H9 (cell line): Measurements from ENCODE around the gene SAFB. TPM values are rescaled to one million over a fixed set of nuclear protein-coding genes. Genes with fewer than 3 reads are reported as not detected.
A peak's percentile ranks its signal among the peaks of the same experiment; 100 is the strongest.

ENCODE experiments used
- DNase-seq: peaks from one replicate; pipeline ENCODE4 v3.0.0-alpha.2; 2017
- H2AFZ ChIP-seq: one replicate; pipeline ENCODE4 v1.6.1; 2013; ENCODE audit warnings: mild to moderate bottlenecking, low read length, control low read depth, moderate library complexity
- H2AK5ac ChIP-seq: 2 replicates; pipeline ENCODE4 v1.6.1; 2013; ENCODE audit warnings: low read length, control low read depth, mixed read lengths; ENCODE audit not compliant: insufficient read length
- H2BK120ac ChIP-seq: one replicate; pipeline ENCODE4 v1.6.1; 2013; ENCODE audit warnings: low read depth, mild to moderate bottlenecking, low read length, control low read depth, inconsistent platforms; ENCODE audit not compliant: poor library complexity, severe bottlenecking
- H2BK12ac ChIP-seq: 2 replicates; pipeline ENCODE4 v1.6.1; 2013; ENCODE audit warnings: low read length, control low read depth, mixed read lengths, low read depth; ENCODE audit not compliant: insufficient read length
- H2BK15ac ChIP-seq: 2 replicates; pipeline ENCODE4 v1.6.1; 2013; ENCODE audit warnings: low read depth, low read length, control low read depth
- H2BK20ac ChIP-seq: one replicate; pipeline ENCODE4 v1.6.1; 2013; ENCODE audit warnings: low read depth, mild to moderate bottlenecking, low read length, control low read depth, inconsistent platforms; ENCODE audit not compliant: poor library complexity, severe bottlenecking
- H2BK5ac ChIP-seq: 2 replicates; pipeline ENCODE4 v1.6.1; 2013; ENCODE audit warnings: low read length, control low read depth, mixed read lengths; ENCODE audit not compliant: insufficient read length
- H3K14ac ChIP-seq: 2 replicates; pipeline ENCODE4 v1.6.1; 2013; ENCODE audit warnings: low read length, control low read depth; ENCODE audit not compliant: insufficient read depth
- H3K18ac ChIP-seq: 2 replicates; pipeline ENCODE4 v1.6.1; 2013; ENCODE audit warnings: low read depth, mild to moderate bottlenecking, mixed read lengths, low read length, control low read depth; ENCODE audit not compliant: insufficient read length
- H3K23ac ChIP-seq: 2 replicates; pipeline ENCODE4 v1.6.1; 2013; ENCODE audit warnings: low read length, control low read depth, mixed read lengths, low read depth; ENCODE audit not compliant: insufficient read length
- H3K23me2 ChIP-seq: 2 replicates; pipeline ENCODE4 v1.6.1; 2013; ENCODE audit warnings: low read depth, mild to moderate bottlenecking, mixed read lengths, low read length, control low read depth; ENCODE audit not compliant: insufficient read length, poor library complexity, severe bottlenecking
- H3K27ac ChIP-seq: 2 replicates; pipeline ENCODE4 v1.5.1; 2013; ENCODE audit warnings: low read length, control low read depth, mixed read lengths, low read depth; ENCODE audit not compliant: insufficient read length
- H3K27me3 ChIP-seq: 2 replicates; pipeline ENCODE4 v1.6.1; 2013; ENCODE audit warnings: low read length, control low read depth, inconsistent platforms; ENCODE audit not compliant: insufficient read depth
- H3K4ac ChIP-seq: 2 replicates; pipeline ENCODE4 v1.6.1; 2013; ENCODE audit warnings: low read depth, mild to moderate bottlenecking, control low read depth, inconsistent platforms, low read length, moderate library complexity
- H3K4me1 ChIP-seq: 2 replicates; pipeline ENCODE4 v1.6.1; 2013; ENCODE audit warnings: low read length, control low read depth, inconsistent platforms; ENCODE audit not compliant: insufficient read depth
- H3K4me2 ChIP-seq: 2 replicates; pipeline ENCODE4 v1.6.1; 2013; ENCODE audit warnings: low read length, control low read depth, mixed read lengths; ENCODE audit not compliant: insufficient read length, insufficient read depth
- H3K56ac ChIP-seq: 2 replicates; pipeline ENCODE4 v1.6.1; 2013; ENCODE audit warnings: low read depth, mild to moderate bottlenecking, mixed read lengths, low read length, control low read depth; ENCODE audit not compliant: insufficient read length
- H3K79me1 ChIP-seq: 2 replicates; pipeline ENCODE4 v1.6.1; 2013; ENCODE audit warnings: low read depth, mild to moderate bottlenecking, moderate library complexity, low read length, control low read depth, inconsistent platforms; ENCODE audit not compliant: insufficient read depth, poor library complexity, severe bottlenecking
- H3K79me2 ChIP-seq: 2 replicates; pipeline ENCODE4 v1.6.1; 2013; ENCODE audit warnings: low read length, control low read depth, inconsistent platforms; ENCODE audit not compliant: insufficient read depth
- H3K9ac ChIP-seq: 2 replicates; pipeline ENCODE4 v1.6.1; 2013; ENCODE audit warnings: low read length, control low read depth, mixed read lengths; ENCODE audit not compliant: insufficient read length; ENCODE audit errors: extremely low read depth
- H3K9me3 ChIP-seq: one replicate; pipeline ENCODE4 v1.6.1; 2013; ENCODE audit warnings: low read depth, low read length, inconsistent platforms; ENCODE audit not compliant: control insufficient read depth
- H3T11ph ChIP-seq: one replicate; pipeline ENCODE4 v1.6.1; 2013; ENCODE audit warnings: mild to moderate bottlenecking, low read length, control low read depth, inconsistent platforms
- H4K20me1 ChIP-seq: one replicate; pipeline ENCODE4 v1.6.1; 2013; ENCODE audit not compliant: control insufficient read depth, insufficient read length, insufficient read depth
- H4K5ac ChIP-seq: 2 replicates; pipeline ENCODE4 v1.6.1; 2013; ENCODE audit warnings: low read depth, mild to moderate bottlenecking, mixed read lengths, low read length, control low read depth; ENCODE audit not compliant: insufficient read length
- H4K8ac ChIP-seq: replicated peaks from 2 replicates; pipeline ENCODE4 v1.6.1; 2013; ENCODE audit warnings: low read length, control low read depth, mixed read lengths, low read depth; ENCODE audit not compliant: insufficient read length
- H4K91ac ChIP-seq: 2 replicates; pipeline ENCODE4 v1.6.1; 2013; ENCODE audit warnings: low read depth, mild to moderate bottlenecking, moderate library complexity, mixed read lengths, low read length, control low read depth; ENCODE audit not compliant: insufficient read length
- H3K27ac Mint-ChIP-seq, 3 experiments: 2 replicates in 2 of 3; 3 replicates in 1 of 3; pipeline ENCODE4 v1.8.0; 2020 to 2021; ENCODE audit warnings: mixed read lengths in 3 of 3, mild to moderate bottlenecking in 1 of 3, moderate library complexity in 1 of 3
- H3K27me3 Mint-ChIP-seq: 2 replicates; pipeline ENCODE4 v1.8.0; 2021; ENCODE audit warnings: low read depth, mild to moderate bottlenecking, moderate library complexity, mixed read lengths
- H3K36me3 Mint-ChIP-seq, 3 experiments: 2 replicates in 2 of 3; 3 replicates in 1 of 3; pipeline ENCODE4 v1.8.0; 2020 to 2021; ENCODE audit warnings: low read depth in 3 of 3, mixed read lengths in 3 of 3; ENCODE audit not compliant: insufficient read depth in 1 of 3
- H3K4me1 Mint-ChIP-seq, 2 experiments: 2 replicates each; pipeline ENCODE4 v1.8.0; 2020; ENCODE audit warnings: mixed read lengths in 2 of 2
- H3K4me3 Mint-ChIP-seq, 2 experiments: 2 replicates in 1 of 2; 3 replicates in 1 of 2; pipeline ENCODE4 v1.8.0; 2020 to 2021; ENCODE audit warnings: mild to moderate bottlenecking in 2 of 2, mixed read lengths in 2 of 2, moderate library complexity in 1 of 2
- H3K9me3 Mint-ChIP-seq, 2 experiments: 2 replicates in 1 of 2; 3 replicates in 1 of 2; pipeline ENCODE4 v1.8.0; 2020; ENCODE audit warnings: mild to moderate bottlenecking in 2 of 2, mixed read lengths in 2 of 2, moderate library complexity in 1 of 2
- WGBS: extraction: QIAGEN DNeasy Blood & Tissue Kit; methylation state at CpG from one replicate; pipeline ENCODE4 v1.1.7; 2013; ENCODE audit warnings: missing lambda C conversion rate, low lambda C conversion rate, mixed read lengths; ENCODE audit not compliant: insufficient read length; ENCODE audit errors: extremely low coverage; 5-methylcytosine and 5-hydroxymethylcytosine counted together
- total RNA-seq: library from RNA; stranded (reverse); gene quantifications from 2 replicates; pipeline ENCODE4 v1.2.1, GENCODE V29; 2021
- TF ChIP-seq, protein P1 (sequence below): fragments of 200-600 bp; sonication (generic); conservative IDR thresholded peaks from 3 replicates; pipeline ENCODE4 v1.8.0; 2021; ENCODE audit warnings: antibody characterized with exemption, mild to moderate bottlenecking

SAFB gene
- total RNA-seq, 1 experiment from 2014 or later: 110 TPM

GRCh38 chr19:5676105-5676771 is 53.4 kb downstream of the SAFB start:
- Histone ChIP-seq H3K23ac (no peak overlapping the region), H3K4me2 (no peak overlapping the region), H3K56ac (no peak overlapping the region), H3K4ac (no peak overlapping the region), H3K9ac (no peak overlapping the region), H3K4me1 (no peaks in the 10 kb centered on the region; the same call in 1 of the 2 replicates), H3K18ac (no peak overlapping the region), H2BK20ac (no peak overlapping the region), H3K23me2 (peaks cover 8% of the 10 kb centered on the region), H2BK5ac (no peak overlapping the region), H3K9me3 (no peaks in the 10 kb centered on the region), H4K8ac (no peak overlapping the region), H3T11ph (no peak overlapping the region), H3K79me2 (no peaks in the 10 kb centered on the region), H3K79me1 (no peaks in the 10 kb centered on the region), H4K91ac (no peak overlapping the region), H4K5ac (no peak overlapping the region), H3K27ac (no peak overlapping the region), H4K20me1 (no peaks in the 10 kb centered on the region), H3K14ac (no peak overlapping the region; the same call in 1 of the 2 replicates), H2BK15ac (no peak overlapping the region), H2BK120ac (no peak overlapping the region), H2AFZ (no peak overlapping the region), H2BK12ac (no peak overlapping the region), H2AK5ac (no peak overlapping the region), H3K27me3 (no peaks in the 10 kb centered on the region)
- no peaks in the 10 kb centered on the region; a peak in 1 of 5 replicates for H3K9me3 Mint-ChIP-seq
- H3K4me1 Mint-ChIP-seq: peaks cover 10 to 18% of the 10 kb centered on the region in 2 experiments
- H3K27ac Mint-ChIP-seq: peak overlapping the region in 2 of 3 experiments; percentile 78 to 91; a peak in 3 of 7 replicates
- peaks cover 3% of the 10 kb centered on the region; the same call in 1 of the 2 replicates for H3K27me3 Mint-ChIP-seq
- TF ChIP-seq, protein P1, sequence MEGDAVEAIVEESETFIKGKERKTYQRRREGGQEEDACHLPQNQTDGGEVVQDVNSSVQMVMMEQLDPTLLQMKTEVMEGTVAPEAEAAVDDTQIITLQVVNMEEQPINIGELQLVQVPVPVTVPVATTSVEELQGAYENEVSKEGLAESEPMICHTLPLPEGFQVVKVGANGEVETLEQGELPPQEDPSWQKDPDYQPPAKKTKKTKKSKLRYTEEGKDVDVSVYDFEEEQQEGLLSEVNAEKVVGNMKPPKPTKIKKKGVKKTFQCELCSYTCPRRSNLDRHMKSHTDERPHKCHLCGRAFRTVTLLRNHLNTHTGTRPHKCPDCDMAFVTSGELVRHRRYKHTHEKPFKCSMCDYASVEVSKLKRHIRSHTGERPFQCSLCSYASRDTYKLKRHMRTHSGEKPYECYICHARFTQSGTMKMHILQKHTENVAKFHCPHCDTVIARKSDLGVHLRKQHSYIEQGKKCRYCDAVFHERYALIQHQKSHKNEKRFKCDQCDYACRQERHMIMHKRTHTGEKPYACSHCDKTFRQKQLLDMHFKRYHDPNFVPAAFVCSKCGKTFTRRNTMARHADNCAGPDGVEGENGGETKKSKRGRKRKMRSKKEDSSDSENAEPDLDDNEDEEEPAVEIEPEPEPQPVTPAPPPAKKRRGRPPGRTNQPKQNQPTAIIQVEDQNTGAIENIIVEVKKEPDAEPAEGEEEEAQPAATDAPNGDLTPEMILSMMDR: no peak
- WGBS: no CpG with 5 or more reads among the region's 17 CpGs
- no peak for DNase-seq
- H3K36me3 Mint-ChIP-seq: peaks cover 6 to 22% (median 9%) of the 10 kb centered on the region in 3 experiments; a peak in 5 of 7 replicates
- no peak overlapping the region for H3K4me3 Mint-ChIP-seq
